ENCODE results near the gene MDM4.
"Not testable (repeated sequence)": the region's sequence is repeated elsewhere in the genome, so short reads cannot be mapped to it uniquely, and the experiment has no call there.

MDM4 gene

GRCh38 chr1:204514828-204515227 is 1.4 kb upstream of the MDM4 start:
- no peak for DNase-seq (ENCODE audit: low read depth in 2 of 2)

GRCh38 chr1:204517382-204517781 is 1.2 kb downstream of the MDM4 start:
- DNase-seq (ENCODE audit: low read depth in 2 of 2): not testable (repeated sequence)

GRCh38 chr1:204520834-204521709 is 4.9 kb downstream of the MDM4 start:
- no peak for DNase-seq (ENCODE audit: low read depth in 2 of 2)

- not testable (repeated sequence) for DNase-seq (ENCODE audit: low read depth in 2 of 2)
These were observed 5.8 kb downstream of the MDM4 start for GRCh38 chr1:204521941-204522521.

- no peak for DNase-seq (ENCODE audit: low read depth in 2 of 2)
These were observed 7.5 kb downstream of the MDM4 start for GRCh38 chr1:204523605-204524215.

GRCh38 chr1:204524986-204525385 is 8.8 kb downstream of the MDM4 start:
- DNase-seq (ENCODE audit: low read depth in 2 of 2): no peak

- DNase-seq (ENCODE audit: low read depth in 2 of 2): no peak
These were observed 12.0 kb downstream of the MDM4 start for GRCh38 chr1:204528241-204528640.

GRCh38 chr1:204528677-204529076 is 12.5 kb downstream of the MDM4 start:
- no peak for DNase-seq (ENCODE audit: low read depth in 2 of 2)

GRCh38 chr1:204529371-204529895 is 13.2 kb downstream of the MDM4 start:
- no peak for DNase-seq (ENCODE audit: low read depth in 2 of 2)

GRCh38 chr1:204530932-204531331 is 14.7 kb downstream of the MDM4 start:
- DNase-seq (ENCODE audit: low read depth in 2 of 2): no peak

- no peak for DNase-seq (ENCODE audit: low read depth in 2 of 2)
These were observed 16.6 kb downstream of the MDM4 start for GRCh38 chr1:204532832-204533231.

GRCh38 chr1:204541626-204542025 is 25.4 kb downstream of the MDM4 start:
- no peak for DNase-seq (ENCODE audit: low read depth in 2 of 2)

- no peak for DNase-seq (ENCODE audit: low read depth in 2 of 2)
These were observed 28.1 kb downstream of the MDM4 start for GRCh38 chr1:204544321-204544720.

- DNase-seq (ENCODE audit: low read depth in 2 of 2): no peak
These were observed 29.0 kb downstream of the MDM4 start for GRCh38 chr1:204545202-204545601.

- no peak for DNase-seq (ENCODE audit: low read depth in 2 of 2)
These were observed 29.7 kb downstream of the MDM4 start for GRCh38 chr1:204545881-204546280.

GRCh38 chr1:204548265-204548664 is 32.1 kb downstream of the MDM4 start:
- DNase-seq (ENCODE audit: low read depth in 2 of 2): no peak

GRCh38 chr1:204549313-204549712 is 33.1 kb downstream of the MDM4 start:
- no peak for DNase-seq (ENCODE audit: low read depth in 2 of 2)

- DNase-seq (ENCODE audit: low read depth in 2 of 2): no peak
These were observed 34.7 kb downstream of the MDM4 start for GRCh38 chr1:204550926-204551325.

GRCh38 chr1:204556458-204557052 is 40.3 kb downstream of the MDM4 start:
- no peak for DNase-seq (ENCODE audit: low read depth in 2 of 2)

GRCh38 chr1:204558467-204558866 is 42.3 kb downstream of the MDM4 start:
- no peak for DNase-seq (ENCODE audit: low read depth in 2 of 2)

- not testable (repeated sequence) for DNase-seq (ENCODE audit: low read depth in 2 of 2)
These were observed 43.8 kb downstream of the MDM4 start for GRCh38 chr1:204560002-204560401.

- DNase-seq (ENCODE audit: low read depth in 2 of 2): no peak
These were observed 44.5 kb downstream of the MDM4 start for GRCh38 chr1:204560590-204561150.
